ENCODE results near the gene BCL2L13.

GRCh38 chr22:17729561-17729960 lies 91.0 kb downstream of the BCL2L13 start:
- no peak for TF ChIP-seq CTCF (IDR thresholded peaks at IDR 0.05; ENCODE audit: insufficient read depth, low read length)
- no peak for TF ChIP-seq POLR2AphosphoS5 (IDR thresholded peaks at IDR 0.05; ENCODE audit: low read depth)
- no peak for TF ChIP-seq REST (IDR thresholded peaks at IDR 0.05; ENCODE audit: insufficient replicate concordance, low read depth)
